Uterus (tissue), 4 donors: Measurements from ENCODE around the gene TBC1D10A. TPM values are rescaled to one million over a fixed set of nuclear protein-coding genes. Genes with fewer than 3 reads are reported as not detected.
A peak's percentile ranks its signal among the peaks of the same experiment; 100 is the strongest.

ENCODE experiments used
- DNase-seq, 2 donors: peaks; one replicate each; pipeline ENCODE4 v3.0.0-alpha.2; 2019 to 2020
- H3K27ac ChIP-seq, 2 donors: fragments of 200-600 bp; sonication (generic); 1 replicate in 1 of 2; 2 replicates in 1 of 2; pipeline ENCODE4 v1.5.1; 2016 to 2018
- H3K27me3 ChIP-seq, 2 donors: fragments of 200-600 bp; sonication (generic); one replicate each; pipeline ENCODE4 v1.5.1; 2018 to 2019; ENCODE audit warnings: control low read depth in 1 of 2
- H3K36me3 ChIP-seq, 2 donors: fragments of 200-600 bp; sonication (generic); one replicate each; pipeline ENCODE4 v1.5.1; 2019; ENCODE audit warnings: control low read depth in 1 of 2
- H3K4me1 ChIP-seq, 2 donors: fragments of 200-600 bp; sonication (generic); one replicate each; pipeline ENCODE4 v1.5.1; 2018 to 2019; ENCODE audit warnings: control low read depth in 1 of 2
- H3K4me3 ChIP-seq, 2 donors: fragments of 200-600 bp; sonication (generic); 1 replicate in 1 of 2; 2 replicates in 1 of 2; pipeline ENCODE4 v1.5.1; 2018 to 2019; ENCODE audit warnings: mild to moderate bottlenecking in 1 of 2
- H3K9me3 ChIP-seq, 2 donors: fragments of 200-600 bp; sonication (generic); one replicate each; pipeline ENCODE4 v1.5.1; 2019; ENCODE audit warnings: control low read depth in 1 of 2
- CTCF ChIP-seq, 4 experiments: fragments of 200-600 bp in 2 of 4; fragments of 450-650 bp in 2 of 4; sonication (generic) in 2 of 4; IDR thresholded peaks; one replicate each; pipeline ENCODE4 v1.5.1; 2016 to 2019; ENCODE audit warnings: antibody characterized with exemption in 4 of 4, mild to moderate bottlenecking in 2 of 4, moderate library complexity in 1 of 4
- POLR2A ChIP-seq, 2 donors: fragments of 450-650 bp; IDR thresholded peaks; one replicate each; pipeline ENCODE4 v1.6.1; 2016; ENCODE audit warnings: antibody characterized with exemption in 2 of 2, mild to moderate bottlenecking in 1 of 2, moderate library complexity in 1 of 2
- intact Hi-C: fragments of 100-400 bp; cut with DNase I; formaldehyde crosslinking; loops from one replicate; pipeline ENCODE4 v1.15.1; 2023; ENCODE audit warnings: low total_unique reads
- total RNA-seq, 4 donors: library from RNA; depleted of rRNA in 3 of 4; stranded (reverse); fragments of >200 nt in 3 of 4; gene quantifications; one replicate each; pipeline versions ENCODE4 v1.1.0 to v1.2.4, GENCODE V29; 2014 to 2023
- donor health status: DM: yes; HTN: yes; CAD: no.

Gene TBC1D10A
- total RNA-seq, 4 donors from 2014 or later: 2.8 to 33.6 (median 10.0) TPM

- TF ChIP-seq CTCF (IDR thresholded peaks at IDR 0.05) (no peak), POLR2A (IDR thresholded peaks at IDR 0.05) (no peak)
- Histone ChIP-seq H3K27ac (peak overlapping the region; percentile 13 to 86), H3K36me3 (no peaks in the 10 kb centered on the region), H3K4me1 (peaks cover 4 to 42% of the 10 kb centered on the region in 2 donors), H3K9me3 (no peaks in the 10 kb centered on the region), H3K27me3 (no peaks in the 10 kb centered on the region), H3K4me3 (no peak overlapping the region)
- peak in 1 of 2 donors; percentile 48 for DNase-seq
- intact Hi-C loops: no loop called here
Observed at GRCh38 chr22:30308518-30309230, 18.1 kb downstream of the TBC1D10A start.

- intact Hi-C loops: no loop called here
- no peak for DNase-seq
- peak overlapping the region; percentile 73 to 86 for H3K27ac ChIP-seq
Observed at GRCh38 chr22:30308093-30308492, 18.6 kb downstream of the TBC1D10A start.

GRCh38 chr22:30307041-30307574 is 19.6 kb downstream of the TBC1D10A start:
- Histone ChIP-seq H3K27ac (peak overlapping the region; percentile 73 to 76), H3K9me3 (no peaks in the 10 kb centered on the region), H3K36me3 (no peaks in the 10 kb centered on the region), H3K27me3 (no peaks in the 10 kb centered on the region), H3K4me3 (no peak overlapping the region), H3K4me1 (peaks cover 4 to 39% of the 10 kb centered on the region in 2 donors)
- intact Hi-C loops: no loop called here
- DNase-seq: no peak
- TF ChIP-seq CTCF (IDR thresholded peaks at IDR 0.05): no peak
- no peak for TF ChIP-seq POLR2A (IDR thresholded peaks at IDR 0.05)

More at GRCh38 chr22:30308093-30308492, 18.6 kb downstream of the TBC1D10A start:
- H3K36me3 ChIP-seq: no peaks in the 10 kb centered on the region
- no peak overlapping the region for H3K4me3 ChIP-seq
- TF ChIP-seq POLR2A (IDR thresholded peaks at IDR 0.05): no peak
- no peak for TF ChIP-seq CTCF (IDR thresholded peaks at IDR 0.05)
- peaks cover 4 to 42% of the 10 kb centered on the region in 2 donors for H3K4me1 ChIP-seq
- no peaks in the 10 kb centered on the region for H3K9me3 ChIP-seq
- no peaks in the 10 kb centered on the region for H3K27me3 ChIP-seq

GRCh38 chr22:30306627-30307011 is 20.1 kb downstream of the TBC1D10A start:
- H3K4me1 ChIP-seq: peaks cover 4 to 37% of the 10 kb centered on the region in 2 donors
- H3K9me3 ChIP-seq: no peaks in the 10 kb centered on the region
- H3K36me3 ChIP-seq: no peaks in the 10 kb centered on the region
- TF ChIP-seq CTCF (IDR thresholded peaks at IDR 0.05) (no peak), POLR2A (IDR thresholded peaks at IDR 0.05) (no peak)
- intact Hi-C loops: no loop called here
- no peak for DNase-seq
- H3K27ac ChIP-seq: peak overlapping the region; percentile 73 to 76
- H3K27me3 ChIP-seq: no peaks in the 10 kb centered on the region
- H3K4me3 ChIP-seq: no peak overlapping the region

GRCh38 chr22:30305906-30306626 is 20.7 kb downstream of the TBC1D10A start:
- no peak for DNase-seq
- no peaks in the 10 kb centered on the region for H3K9me3 ChIP-seq
- peaks cover 4 to 31% of the 10 kb centered on the region in 2 donors for H3K4me1 ChIP-seq
- no peak overlapping the region for H3K4me3 ChIP-seq
- no peaks in the 10 kb centered on the region for H3K36me3 ChIP-seq
- intact Hi-C loops: no loop called here
- no peak for TF ChIP-seq POLR2A (IDR thresholded peaks at IDR 0.05)
- TF ChIP-seq CTCF (IDR thresholded peaks at IDR 0.05): no peak
- H3K27me3 ChIP-seq: no peaks in the 10 kb centered on the region
- H3K27ac ChIP-seq: peak overlapping the region; percentile 73 to 76
